ENCODE results near the gene TBC1D32.

The TBC1D32 gene

DNA sequence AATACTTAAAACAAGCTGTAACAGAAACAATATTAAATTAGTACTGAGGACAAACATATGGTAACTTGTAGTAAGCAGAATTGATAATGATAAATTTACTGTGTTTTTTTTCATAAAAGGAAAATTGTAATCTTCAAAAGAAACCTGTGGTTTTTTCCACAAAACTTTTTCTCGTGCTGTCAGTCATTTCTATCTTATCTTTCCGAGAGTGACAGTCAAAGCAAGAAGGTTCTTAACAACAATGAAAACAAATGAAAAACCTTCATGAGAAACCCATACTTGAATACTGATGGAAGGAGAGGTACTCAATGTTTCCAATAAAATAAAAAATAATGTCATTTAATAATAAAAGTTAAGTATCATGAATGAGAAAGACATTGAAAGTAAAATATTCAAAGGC is 174.0 kb downstream of the TBC1D32 start:
- Mint-ChIP-seq H3K27me3 (ENCODE audit: low read depth) (no peaks in the 10 kb centered on the region), H3K9me3 (peaks cover 29% of the 10 kb centered on the region), H3K27ac (no peak overlapping the region), H3K4me1 (no peaks in the 10 kb centered on the region), H3K4me3 (no peak overlapping the region), H3K36me3 (ENCODE audit: low read depth) (peaks cover 57% of the 10 kb centered on the region)
- TF ChIP-seq, protein P1, sequence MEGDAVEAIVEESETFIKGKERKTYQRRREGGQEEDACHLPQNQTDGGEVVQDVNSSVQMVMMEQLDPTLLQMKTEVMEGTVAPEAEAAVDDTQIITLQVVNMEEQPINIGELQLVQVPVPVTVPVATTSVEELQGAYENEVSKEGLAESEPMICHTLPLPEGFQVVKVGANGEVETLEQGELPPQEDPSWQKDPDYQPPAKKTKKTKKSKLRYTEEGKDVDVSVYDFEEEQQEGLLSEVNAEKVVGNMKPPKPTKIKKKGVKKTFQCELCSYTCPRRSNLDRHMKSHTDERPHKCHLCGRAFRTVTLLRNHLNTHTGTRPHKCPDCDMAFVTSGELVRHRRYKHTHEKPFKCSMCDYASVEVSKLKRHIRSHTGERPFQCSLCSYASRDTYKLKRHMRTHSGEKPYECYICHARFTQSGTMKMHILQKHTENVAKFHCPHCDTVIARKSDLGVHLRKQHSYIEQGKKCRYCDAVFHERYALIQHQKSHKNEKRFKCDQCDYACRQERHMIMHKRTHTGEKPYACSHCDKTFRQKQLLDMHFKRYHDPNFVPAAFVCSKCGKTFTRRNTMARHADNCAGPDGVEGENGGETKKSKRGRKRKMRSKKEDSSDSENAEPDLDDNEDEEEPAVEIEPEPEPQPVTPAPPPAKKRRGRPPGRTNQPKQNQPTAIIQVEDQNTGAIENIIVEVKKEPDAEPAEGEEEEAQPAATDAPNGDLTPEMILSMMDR (IDR thresholded peaks at IDR 0.05; ENCODE audit: unreplicated experiment in 3 of 3) = no peak

DNA sequence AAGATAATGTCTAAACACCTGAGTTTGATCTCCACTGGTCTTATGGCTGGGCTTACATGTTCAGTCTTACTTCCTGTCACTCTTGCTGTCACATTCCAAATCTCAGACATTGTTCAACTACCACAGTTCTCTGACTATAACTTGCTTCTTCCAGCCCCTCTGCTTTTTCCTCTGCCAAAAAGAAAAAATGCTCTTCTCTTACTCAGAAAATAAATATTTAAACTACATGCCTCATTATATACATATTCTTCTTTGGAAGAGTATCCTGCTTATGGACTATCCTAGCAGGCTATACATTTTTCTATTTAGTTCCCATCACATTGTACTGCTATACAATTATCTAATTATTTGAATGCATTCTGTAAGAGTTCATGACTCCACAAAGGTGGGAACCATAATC is 175.4 kb downstream of the TBC1D32 start:
- Mint-ChIP-seq H3K4me1 (no peaks in the 10 kb centered on the region), H3K9me3 (peaks cover 43% of the 10 kb centered on the region), H3K27ac (no peak overlapping the region), H3K4me3 (no peak overlapping the region), H3K27me3 (ENCODE audit: low read depth) (no peaks in the 10 kb centered on the region), H3K36me3 (ENCODE audit: low read depth) (peaks cover 71% of the 10 kb centered on the region)
- TF ChIP-seq, protein P1 (IDR thresholded peaks at IDR 0.05; ENCODE audit: unreplicated experiment in 3 of 3) = no peak

DNA sequence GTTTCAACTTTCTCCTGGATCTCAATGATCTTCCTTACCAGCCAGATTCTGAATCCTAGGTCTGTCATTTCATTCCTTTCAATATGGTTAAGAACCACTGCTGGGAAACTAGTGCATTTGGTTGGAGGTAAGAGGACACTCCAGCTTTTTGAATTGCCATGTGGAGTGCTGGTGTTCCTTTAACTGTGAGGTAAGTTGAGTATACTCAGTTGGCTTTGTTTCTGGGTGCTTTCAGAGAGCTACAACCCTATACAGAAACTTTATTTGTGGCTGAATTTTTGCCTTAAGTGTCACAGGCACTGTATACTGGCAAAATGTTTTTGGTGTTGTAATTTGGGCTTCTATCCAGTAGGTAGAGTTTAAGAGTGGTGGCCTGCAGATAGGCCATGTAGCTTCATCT is 175.8 kb downstream of the TBC1D32 start:
- Mint-ChIP-seq H3K27ac (no peak overlapping the region), H3K36me3 (ENCODE audit: low read depth) (peaks cover 75% of the 10 kb centered on the region), H3K4me1 (no peaks in the 10 kb centered on the region), H3K9me3 (peaks cover 44% of the 10 kb centered on the region), H3K4me3 (no peak overlapping the region), H3K27me3 (ENCODE audit: low read depth) (no peaks in the 10 kb centered on the region)
- TF ChIP-seq, protein P1 (IDR thresholded peaks at IDR 0.05; ENCODE audit: unreplicated experiment in 3 of 3) = no peak

DNA sequence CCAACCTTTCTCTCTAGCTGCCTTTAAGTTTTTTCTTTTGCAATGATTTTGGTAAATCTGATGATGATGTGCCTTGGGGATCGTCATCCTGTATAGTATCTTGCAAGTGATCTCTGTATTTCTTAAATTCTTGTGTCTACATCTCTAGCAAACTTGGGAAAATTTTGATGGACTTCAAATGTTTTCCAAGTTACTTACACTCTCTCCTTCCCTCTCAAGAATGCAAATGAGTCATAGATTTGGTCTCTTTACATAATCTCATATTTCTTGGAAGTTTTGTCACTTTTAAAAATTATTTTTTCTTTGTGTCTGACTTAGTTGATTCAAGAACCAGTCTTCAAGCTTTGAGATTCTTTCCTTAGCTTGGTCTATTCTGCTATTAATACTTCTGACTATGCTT is 176.4 kb downstream of the TBC1D32 start:
- Mint-ChIP-seq H3K36me3 (ENCODE audit: low read depth) (peaks cover 81% of the 10 kb centered on the region), H3K27me3 (ENCODE audit: low read depth) (no peaks in the 10 kb centered on the region), H3K4me3 (no peak overlapping the region), H3K4me1 (no peaks in the 10 kb centered on the region), H3K27ac (no peak overlapping the region), H3K9me3 (peaks cover 49% of the 10 kb centered on the region)
- TF ChIP-seq, protein P1 (IDR thresholded peaks at IDR 0.05; ENCODE audit: unreplicated experiment in 3 of 3) = no peak

DNA sequence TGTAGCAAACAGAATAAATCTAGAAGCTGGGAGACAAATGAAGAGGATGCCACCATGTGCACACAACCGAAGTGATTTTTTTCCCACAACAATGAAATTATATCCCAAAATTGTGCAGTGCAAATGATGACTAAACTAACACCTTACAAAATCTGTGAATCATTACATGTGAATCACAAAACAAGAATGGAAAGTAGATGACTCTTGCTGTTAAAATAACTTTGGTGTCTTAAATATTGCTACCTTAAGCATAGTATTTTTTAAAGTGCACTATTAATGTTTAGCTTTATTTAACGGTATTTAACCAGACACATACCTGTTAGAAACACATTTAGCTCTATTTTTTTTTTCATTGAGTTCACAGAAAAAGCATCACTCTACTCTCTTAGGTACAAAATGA is 190.8 kb downstream of the TBC1D32 start:
- H3K27me3 Mint-ChIP-seq (ENCODE audit: low read depth) = no peaks in the 10 kb centered on the region
- H3K9me3 Mint-ChIP-seq = peaks cover 19% of the 10 kb centered on the region
- H3K36me3 Mint-ChIP-seq (ENCODE audit: low read depth) = peaks cover 19% of the 10 kb centered on the region
- H3K27ac Mint-ChIP-seq = no peak overlapping the region
- H3K4me1 Mint-ChIP-seq = no peaks in the 10 kb centered on the region
- no peak overlapping the region for H3K4me3 Mint-ChIP-seq
- TF ChIP-seq, protein P1 (IDR thresholded peaks at IDR 0.05; ENCODE audit: unreplicated experiment in 3 of 3) = no peak

DNA sequence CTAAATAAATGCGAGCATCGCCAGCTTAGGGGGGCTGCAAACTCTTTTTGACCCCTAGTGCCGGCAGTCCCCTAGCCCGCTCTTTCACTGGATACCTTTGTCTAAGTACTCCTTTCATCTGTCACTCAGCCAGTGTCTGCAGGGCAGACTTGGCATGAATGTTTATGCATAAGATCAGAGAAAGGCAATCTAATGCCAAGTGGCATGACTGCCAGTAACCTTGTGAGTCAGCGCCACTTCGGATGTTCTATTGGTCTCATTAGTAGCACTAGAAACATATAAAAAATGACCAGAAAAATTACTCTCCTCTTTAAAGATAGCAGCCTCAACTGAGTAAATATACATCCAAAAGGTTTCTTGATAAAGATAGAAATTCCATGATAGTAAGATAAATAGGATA is 192.2 kb downstream of the TBC1D32 start:
- Mint-ChIP-seq H3K27me3 (ENCODE audit: low read depth) (no peaks in the 10 kb centered on the region), H3K4me3 (no peak overlapping the region), H3K27ac (no peak overlapping the region), H3K9me3 (peaks cover 19% of the 10 kb centered on the region), H3K4me1 (no peaks in the 10 kb centered on the region), H3K36me3 (ENCODE audit: low read depth) (peaks cover 17% of the 10 kb centered on the region)
- TF ChIP-seq, protein P1 (IDR thresholded peaks at IDR 0.05; ENCODE audit: unreplicated experiment in 3 of 3) = no peak

Measured in nephron (organoid).